GM10266 (cell line): Measurements from ENCODE around the gene DLX3.
A peak's percentile ranks its signal among the peaks of the same experiment; 100 is the strongest.

Experiments
- DNase-seq: peaks from one replicate; pipeline ENCODE4 v3.0.0; 2012; ENCODE audit errors: extremely low spot score
- CTCF ChIP-seq: IDR thresholded peaks from 2 replicates; pipeline ENCODE4 v1.5.1; 2012; ENCODE audit warnings: mild to moderate bottlenecking, low read depth; ENCODE audit not compliant: control insufficient read depth, insufficient read depth; ENCODE audit errors: missing control alignments

Gene DLX3

DNA sequence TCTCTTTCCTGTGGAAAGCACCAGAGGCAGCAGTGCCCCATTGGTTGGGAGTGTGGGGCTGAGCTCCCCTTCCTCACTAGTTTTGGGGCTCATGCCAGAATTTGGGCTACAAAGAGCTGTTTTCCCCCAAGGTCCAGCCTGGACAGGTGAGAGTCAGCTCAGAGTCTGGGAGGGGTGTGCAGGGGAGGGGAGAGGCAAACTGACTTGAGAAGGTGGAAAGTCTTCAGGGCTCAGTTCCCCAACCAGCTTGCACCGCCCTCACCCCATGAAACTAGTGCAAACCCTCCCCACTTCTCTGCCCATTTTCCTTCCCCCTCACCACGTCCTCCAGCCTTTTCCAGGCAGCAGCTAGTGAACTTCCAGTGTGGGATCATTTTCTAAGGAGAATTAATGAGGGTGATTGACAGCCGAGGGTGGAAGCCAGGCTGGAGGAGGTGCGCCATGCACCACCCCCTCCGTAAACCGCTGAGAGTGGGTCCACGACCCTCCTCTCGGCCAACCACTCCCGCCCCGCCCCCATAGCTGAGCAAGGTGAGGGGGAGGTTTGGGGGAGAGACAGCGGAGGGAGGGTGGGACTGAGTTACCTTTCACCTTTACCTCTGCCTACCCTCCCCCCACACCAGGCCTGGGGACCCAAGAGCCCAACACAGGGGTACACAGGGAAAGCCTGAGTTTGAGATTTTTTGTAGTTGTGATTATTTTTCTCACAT, 32.3 kb downstream of the DLX3 start:
- no peak for TF ChIP-seq CTCF
- no peak for DNase-seq

GRCh38 chr17:49959183-49959935, 35.7 kb downstream of the DLX3 start:
- no peak for TF ChIP-seq CTCF
- DNase-seq: no peak

GRCh38 chr17:49958723-49959122, 36.3 kb downstream of the DLX3 start:
- DNase-seq: no peak

GRCh38 chr17:49957350-49957749, 37.7 kb downstream of the DLX3 start:
- TF ChIP-seq CTCF: no peak
- DNase-seq: no peak

More at GRCh38 chr17:49958723-49959122, 36.3 kb downstream of the DLX3 start:
- no peak for TF ChIP-seq CTCF

- TF ChIP-seq CTCF: no peak
- no peak for DNase-seq
These were observed 38.2 kb downstream of the DLX3 start for GRCh38 chr17:49956780-49957179.

- TF ChIP-seq CTCF: no peak
- DNase-seq: no peak
These were observed 39.9 kb downstream of the DLX3 start for GRCh38 chr17:49955157-49955556.

DNA sequence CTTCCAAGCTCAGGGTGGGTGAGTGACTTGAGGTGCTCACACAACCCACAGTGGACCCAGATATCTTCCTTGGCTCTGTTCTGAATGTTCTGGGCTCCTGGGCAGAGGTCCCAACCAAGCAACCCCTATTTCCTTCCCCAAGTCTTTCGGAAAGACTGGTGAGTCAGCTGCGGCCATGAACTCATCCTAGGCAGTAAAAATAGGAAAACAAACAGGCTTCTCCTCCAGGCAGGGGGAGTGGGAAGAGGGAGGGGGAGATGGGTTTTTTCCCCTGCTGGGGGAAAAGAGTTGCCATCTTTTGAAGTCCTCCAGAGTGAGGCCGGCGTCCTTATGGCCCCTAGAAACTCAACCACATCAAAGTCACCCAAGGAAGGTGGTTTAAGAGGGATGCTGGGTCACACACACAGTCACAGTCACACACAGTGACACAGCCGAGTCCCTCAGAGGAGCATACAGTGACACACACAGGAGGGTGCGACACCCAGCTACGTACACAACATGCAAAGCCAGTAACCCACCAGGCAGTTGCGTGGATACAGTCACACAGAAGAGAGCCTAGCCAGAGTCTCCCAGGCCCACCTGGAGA, 42.0 kb downstream of the DLX3 start:
- peak; percentile 5 for TF ChIP-seq CTCF
- no peak for DNase-seq
